HL-60 (cell line): ENCODE data around the gene EPOP.

Experiments
- DNase-seq, 2 experiments: peaks; one replicate each; pipeline ENCODE4 v3.0.0-alpha.2; 2010 to 2020; ENCODE audit warnings: low read depth in 1 of 2, low spot score in 1 of 2
- H3K27ac ChIP-seq: fragments of 250-450 bp; sonication (Bioruptor Pico); replicated peaks from 2 replicates; pipeline ENCODE4 v1.5.1; 2020; ENCODE audit warnings: mild to moderate bottlenecking, moderate library complexity
- H3K27me3 ChIP-seq: fragments of 250-450 bp; sonication (Bioruptor Pico); 2 replicates; pipeline ENCODE4 v1.5.1; 2021; ENCODE audit warnings: mild to moderate bottlenecking, moderate library complexity; ENCODE audit not compliant: insufficient read depth, poor library complexity, severe bottlenecking
- H3K4me3 ChIP-seq: replicated peaks from 2 replicates; pipeline ENCODE4 v1.5.1; 2011; ENCODE audit warnings: mild to moderate bottlenecking, control low read depth, low read length; ENCODE audit not compliant: insufficient read depth
- CTCF ChIP-seq: IDR thresholded peaks from one replicate; pipeline ENCODE4 v1.5.1; 2011; ENCODE audit warnings: low read length, control low read depth, inconsistent platforms; ENCODE audit not compliant: insufficient read depth
- GABPA ChIP-seq: IDR thresholded peaks from 2 replicates; pipeline ENCODE4 v1.6.1; 2012; ENCODE audit warnings: low read depth
- POLR2AphosphoS5 ChIP-seq: IDR thresholded peaks from 2 replicates; pipeline ENCODE4 v1.6.1; 2012; ENCODE audit warnings: low read depth
- REST ChIP-seq: IDR thresholded peaks from 2 replicates; pipeline ENCODE4 v1.6.1; 2012; ENCODE audit warnings: low read depth; ENCODE audit not compliant: insufficient replicate concordance
- SPI1 ChIP-seq: IDR thresholded peaks from 2 replicates; pipeline ENCODE4 v1.6.1; 2012; ENCODE audit warnings: low read depth, mild to moderate bottlenecking, borderline replicate concordance

The EPOP gene

GRCh38 chr17:38706505-38707216, 31.9 kb upstream of the EPOP start:
- peak overlapping the region; percentile 48 for H3K4me3 ChIP-seq
- no peak for DNase-seq
- H3K27ac ChIP-seq, result peak overlapping the region; percentile 47; the same call in 1 of the 2 replicates
- no peaks in the 10 kb centered on the region for H3K27me3 ChIP-seq
- TF ChIP-seq POLR2AphosphoS5 (no peak), SPI1 (peak; percentile 62; the same call in 1 of the 2 replicates)

GRCh38 chr17:38705803-38706504, 31.2 kb upstream of the EPOP start:
- TF ChIP-seq GABPA, result no peak
- no peak for TF ChIP-seq CTCF
- TF ChIP-seq SPI1, result no peak
- TF ChIP-seq POLR2AphosphoS5, result no peak
- TF ChIP-seq REST, result no peak
- Histone ChIP-seq H3K27me3 (no peaks in the 10 kb centered on the region), H3K27ac (peak overlapping the region; percentile 47), H3K4me3 (peak overlapping the region; percentile 48)
- DNase-seq, result no peak

GRCh38 chr17:38705523-38705802, 30.7 kb upstream of the EPOP start:
- Histone ChIP-seq H3K27me3 (no peaks in the 10 kb centered on the region), H3K27ac (no peak overlapping the region), H3K4me3 (peak overlapping the region; percentile 48)
- DNase-seq, result no peak
- TF ChIP-seq REST (no peak), SPI1 (no peak), GABPA (no peak), POLR2AphosphoS5 (no peak), CTCF (no peak)

GRCh38 chr17:38704606-38705522, 30.1 kb upstream of the EPOP start, which contains the start of gene MLLT6:
MLLT6 (plus strand) TSS chr17:38705273; CDS start chr17:38705633, 360 bp downstream.
- Histone ChIP-seq H3K4me3 (peak within 1 kb of the TSS; percentile 59), H3K27ac (peak within 1 kb of the TSS; percentile 89), H3K27me3 (no peaks in the 10 kb centered on the region)
- peak; percentile 72 to 80 for DNase-seq
- TF ChIP-seq GABPA (no peak), CTCF (no peak), SPI1 (no peak), POLR2AphosphoS5 (no peak), REST (no peak)
